Measurements from ENCODE around the gene AHRR. TPM values are rescaled to one million over a fixed set of nuclear protein-coding genes. Genes with fewer than 3 reads are reported as not detected.

The AHRR gene
- polyA plus RNA-seq, 12 donors, result 1.4 to 11.9 (median 2.0) TPM; not detected in 2

Other genes starting within 250 kb of the AHRR start
- 10 to 100 TPM in 1 of 12 donors, 1 to 10 TPM in 2, under 1 TPM in 7, not detected in 2; 0.23 to 15.1 (median 0.72) TPM for gene PLEKHG4B, start 229.5 kb upstream of the AHRR start, polyA plus RNA-seq (ENCODE audit: insufficient read length in 12 of 12)
- gene LRRC14B, start 130.2 kb upstream of the AHRR start, polyA plus RNA-seq (ENCODE audit: insufficient read length in 12 of 12), result 10 to 100 TPM in 11 of 12 donors, not detected in 1; 10.9 to 43.0 (median 22.5) TPM
- 10 to 100 TPM in 3 of 12 donors, 1 to 10 TPM in 8, not detected in 1; 8.4 to 12.1 (median 9.2) TPM for gene CCDC127, start 103.6 kb upstream of the AHRR start, polyA plus RNA-seq (ENCODE audit: insufficient read length in 12 of 12)
- 100 to 1,000 TPM in 4 of 12 donors, 10 to 100 TPM in 7, not detected in 1; 76.2 to 112 (median 92.8) TPM for gene SDHA, start 103.4 kb upstream of the AHRR start, polyA plus RNA-seq (ENCODE audit: insufficient read length in 12 of 12)
- 10 to 100 TPM in 11 of 12 donors, not detected in 1; 54.1 to 89.4 (median 68.9) TPM for gene PDCD6, start 50.1 kb upstream of the AHRR start, polyA plus RNA-seq (ENCODE audit: insufficient read length in 12 of 12)
- gene EXOC3, start 121.5 kb downstream of the AHRR start, polyA plus RNA-seq (ENCODE audit: insufficient read length in 12 of 12), result 10 to 100 TPM in 11 of 12 donors, not detected in 1; 28.6 to 44.6 (median 35.4) TPM
- gene SLC9A3, start 202.7 kb downstream of the AHRR start, polyA plus RNA-seq (ENCODE audit: insufficient read length in 12 of 12), result 1 to 10 TPM in 11 of 12 donors, not detected in 1; 1.6 to 6.9 (median 2.3) TPM

Data from muscle of arm (tissue), 12 donors.